KBM-7 (cell line): ENCODE data around the gene ZNF664.
"Not testable (repeated sequence)": the region's sequence is repeated elsewhere in the genome, so short reads cannot be mapped to it uniquely, and the experiment has no call there.

Experiments used
- DNase-seq: peaks from one replicate; pipeline ENCODE4 v3.0.0-alpha.2; 2015
- in situ Hi-C: fragments of 300-500 bp; cut with MboI; formaldehyde crosslinking; loops from 2 replicates; pipeline ENCODE4 v1.14.3; 2020; ENCODE audit warnings: low sequenced_read_pairs, low pct_unique_long_range_greater_than_20kb, mixed read lengths

Gene ZNF664

GRCh38 chr12:123940627-123940966, 32.4 kb upstream of the ZNF664 start:
- DNase-seq: no peak
- in situ Hi-C loops: no loop called here

- in situ Hi-C loops: no loop called here
- DNase-seq: no peak
Measured at GRCh38 chr12:123941000-123941399, 32.0 kb upstream of the ZNF664 start.

GRCh38 chr12:123941624-123942237, 31.3 kb upstream of the ZNF664 start:
- in situ Hi-C loops: no loop called here

GRCh38 chr12:123942238-123942653, 30.8 kb upstream of the ZNF664 start:
- in situ Hi-C loops: no loop called here

More at GRCh38 chr12:123941624-123942237, 31.3 kb upstream of the ZNF664 start:
- DNase-seq: peak; percentile 8

GRCh38 chr12:123942911-123943648, 29.9 kb upstream of the ZNF664 start:
- in situ Hi-C loops: no loop called here
- no peak for DNase-seq

More at GRCh38 chr12:123942238-123942653, 30.8 kb upstream of the ZNF664 start:
- DNase-seq: no peak

- in situ Hi-C loops: no loop called here
Measured at GRCh38 chr12:123943816-123944215, 29.2 kb upstream of the ZNF664 start.

GRCh38 chr12:123944696-123945095, 28.3 kb upstream of the ZNF664 start:
- in situ Hi-C loops: no loop called here
- DNase-seq: no peak

More at GRCh38 chr12:123943816-123944215, 29.2 kb upstream of the ZNF664 start:
- DNase-seq: no peak

- no peak for DNase-seq
- in situ Hi-C loops: no loop called here
Measured at GRCh38 chr12:123945287-123946151, 27.5 kb upstream of the ZNF664 start.

GRCh38 chr12:123946152-123946515, 26.9 kb upstream of the ZNF664 start:
- in situ Hi-C loops: no loop called here
- DNase-seq: no peak

- in situ Hi-C loops, DNase-seq: not testable (repeated sequence)
Measured at GRCh38 chr12:123946516-123947505, 26.2 kb upstream of the ZNF664 start.

- in situ Hi-C loops, DNase-seq: not testable (repeated sequence)
Measured at GRCh38 chr12:123947531-123947930, 25.5 kb upstream of the ZNF664 start.

GRCh38 chr12:123948401-123948795, 24.6 kb upstream of the ZNF664 start:
- in situ Hi-C loops: no loop called here
- DNase-seq: no peak

- in situ Hi-C loops: no loop called here
- DNase-seq: no peak
Measured at GRCh38 chr12:123948796-123949769, 23.9 kb upstream of the ZNF664 start.

GRCh38 chr12:123949770-123950165, 23.2 kb upstream of the ZNF664 start:
- in situ Hi-C loops: no loop called here
- DNase-seq: no peak

- in situ Hi-C loops: no loop called here
- no peak for DNase-seq
Measured at GRCh38 chr12:123950476-123951349, 22.3 kb upstream of the ZNF664 start.

GRCh38 chr12:123951467-123951866, 21.5 kb upstream of the ZNF664 start:
- DNase-seq: no peak
- in situ Hi-C loops: no loop called here

GRCh38 chr12:123952037-123952436, 21.0 kb upstream of the ZNF664 start:
- DNase-seq: no peak
- in situ Hi-C loops: no loop called here
